ENCODE measurements around the gene PTK6. TPM values are rescaled to one million over a fixed set of nuclear protein-coding genes. Genes with fewer than 3 reads are reported as not detected.

Gene PTK6
- total RNA-seq, 1 experiment from 2014 or later: 6.7 TPM

GRCh38 chr20:63562461-63563224 lies 25.5 kb upstream of the PTK6 start:
- no TSS peak for BruUV-seq (replicated peaks)
- DNase-seq (ENCODE audit: low read depth, low spot score): no peak
- ChIA-PET POLR2A (interaction anchor here (0.6 kb wide), 1 partner anchor 21 kb away, joined by 3 read pairs; no protein-coding TSS in a partner anchor), RAD21 (ENCODE audit: low non-redundant PET in 1 of 2, low total read pairs in 2 of 2, uncharacterized antibody in 2 of 2, unreplicated experiment in 2 of 2) (no interaction called here), CTCF (no interaction called here)
- ATAC-seq: no peak
- no peak overlapping the region for H3K9ac ChIP-seq (ENCODE audit: low read length)
- H3K27me3 ChIP-seq (ENCODE audit: insufficient read depth, low read length): no peaks in the 10 kb centered on the region
- H3K36me3 ChIP-seq (ENCODE audit: control insufficient read depth in 1 of 2, insufficient read depth in 2 of 2, low read length in 2 of 2): no peaks in the 10 kb centered on the region; a peak in 3 of 4 replicates
- H4K20me1 ChIP-seq (ENCODE audit: insufficient read depth): no peaks in the 10 kb centered on the region
- H3K4me3 ChIP-seq (replicated peaks in 1 of 2; ENCODE audit: low read depth in 1 of 2, low read length in 2 of 2): no peak overlapping the region
- no peaks in the 10 kb centered on the region for H3K9me3 ChIP-seq (ENCODE audit: control insufficient read depth in 1 of 2, insufficient read depth in 1 of 2, low read depth in 1 of 2, low read length in 2 of 2)
- H3K9me2 ChIP-seq (ENCODE audit: insufficient read depth): no peaks in the 10 kb centered on the region
- H3K27ac ChIP-seq (ENCODE audit: low read depth, low read length): no peak overlapping the region
- H2AFZ ChIP-seq (ENCODE audit: low read depth, low read length, poor library complexity, severe bottlenecking): no peak overlapping the region
- no peak for TF ChIP-seq JUND (IDR thresholded peaks at IDR 0.05)
- no peak for TF ChIP-seq EZH2phosphoT487 (IDR thresholded peaks at IDR 0.05; ENCODE audit: borderline replicate concordance)
- TF ChIP-seq ATF3 (IDR thresholded peaks at IDR 0.05): no peak
- no peak for TF ChIP-seq CBX3 (IDR thresholded peaks at IDR 0.05; ENCODE audit: low read depth)
- TF ChIP-seq, protein P1, sequence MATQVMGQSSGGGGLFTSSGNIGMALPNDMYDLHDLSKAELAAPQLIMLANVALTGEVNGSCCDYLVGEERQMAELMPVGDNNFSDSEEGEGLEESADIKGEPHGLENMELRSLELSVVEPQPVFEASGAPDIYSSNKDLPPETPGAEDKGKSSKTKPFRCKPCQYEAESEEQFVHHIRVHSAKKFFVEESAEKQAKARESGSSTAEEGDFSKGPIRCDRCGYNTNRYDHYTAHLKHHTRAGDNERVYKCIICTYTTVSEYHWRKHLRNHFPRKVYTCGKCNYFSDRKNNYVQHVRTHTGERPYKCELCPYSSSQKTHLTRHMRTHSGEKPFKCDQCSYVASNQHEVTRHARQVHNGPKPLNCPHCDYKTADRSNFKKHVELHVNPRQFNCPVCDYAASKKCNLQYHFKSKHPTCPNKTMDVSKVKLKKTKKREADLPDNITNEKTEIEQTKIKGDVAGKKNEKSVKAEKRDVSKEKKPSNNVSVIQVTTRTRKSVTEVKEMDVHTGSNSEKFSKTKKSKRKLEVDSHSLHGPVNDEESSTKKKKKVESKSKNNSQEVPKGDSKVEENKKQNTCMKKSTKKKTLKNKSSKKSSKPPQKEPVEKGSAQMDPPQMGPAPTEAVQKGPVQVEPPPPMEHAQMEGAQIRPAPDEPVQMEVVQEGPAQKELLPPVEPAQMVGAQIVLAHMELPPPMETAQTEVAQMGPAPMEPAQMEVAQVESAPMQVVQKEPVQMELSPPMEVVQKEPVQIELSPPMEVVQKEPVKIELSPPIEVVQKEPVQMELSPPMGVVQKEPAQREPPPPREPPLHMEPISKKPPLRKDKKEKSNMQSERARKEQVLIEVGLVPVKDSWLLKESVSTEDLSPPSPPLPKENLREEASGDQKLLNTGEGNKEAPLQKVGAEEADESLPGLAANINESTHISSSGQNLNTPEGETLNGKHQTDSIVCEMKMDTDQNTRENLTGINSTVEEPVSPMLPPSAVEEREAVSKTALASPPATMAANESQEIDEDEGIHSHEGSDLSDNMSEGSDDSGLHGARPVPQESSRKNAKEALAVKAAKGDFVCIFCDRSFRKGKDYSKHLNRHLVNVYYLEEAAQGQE (IDR thresholded peaks at IDR 0.05; ENCODE audit: low read depth): no peak
- no peak for TF ChIP-seq POLR2A (IDR thresholded peaks at IDR 0.05; ENCODE audit: borderline replicate concordance, extremely low read depth, insufficient read depth, insufficient read length)
- H3K4me2 ChIP-seq (ENCODE audit: low read length): no peak overlapping the region
- no peaks in the 10 kb centered on the region for H3K79me2 ChIP-seq (ENCODE audit: insufficient read depth, low read length)
- no peaks in the 10 kb centered on the region for H3K4me1 ChIP-seq (ENCODE audit: control insufficient read depth in 1 of 2, insufficient read depth in 2 of 2, low read length in 2 of 2)
- intact Hi-C loops (cut with micrococcal nuclease): no loop called here

Data from HCT116 (cell line).